Embryonic facial prominence (tissue), 1 donor: Measurements from ENCODE around the gene BOK.
"Not testable (repeated sequence)": the region's sequence is repeated elsewhere in the genome, so short reads cannot be mapped to it uniquely, and the experiment has no call there.

ENCODE experiments used
- DNase-seq: peaks from one replicate; pipeline ENCODE4 v3.0.0-alpha.2; 2016; ENCODE audit errors: extremely low spot score

BOK gene

GRCh38 chr2:241555711-241556110 is 2.8 kb upstream of the BOK start:
- DNase-seq = no peak

- DNase-seq = no peak
These were observed 1.8 kb upstream of the BOK start for GRCh38 chr2:241556746-241557145.

- DNase-seq = no peak
These were observed 997 bp downstream of the BOK start for GRCh38 chr2:241559323-241560161.

- DNase-seq = no peak
These were observed 1.8 kb downstream of the BOK start for GRCh38 chr2:241560162-241560882.

GRCh38 chr2:241560883-241561474 is 2.4 kb downstream of the BOK start:
- no peak for DNase-seq

- DNase-seq = no peak
These were observed 3.3 kb downstream of the BOK start for GRCh38 chr2:241561832-241562231.

- no peak for DNase-seq
These were observed 3.8 kb downstream of the BOK start for GRCh38 chr2:241562269-241562891.

GRCh38 chr2:241563031-241563507 is 4.5 kb downstream of the BOK start:
- DNase-seq = no peak

GRCh38 chr2:241563571-241563980 is 5.0 kb downstream of the BOK start:
- no peak for DNase-seq

GRCh38 chr2:241563981-241564595 is 5.5 kb downstream of the BOK start:
- no peak for DNase-seq

GRCh38 chr2:241564596-241565410 is 6.3 kb downstream of the BOK start:
- DNase-seq = no peak

- DNase-seq = no peak
These were observed 6.9 kb downstream of the BOK start for GRCh38 chr2:241565411-241565810.

- not testable (repeated sequence) for DNase-seq
These were observed 7.5 kb downstream of the BOK start for GRCh38 chr2:241566021-241566420.

- no peak for DNase-seq
These were observed 7.9 kb downstream of the BOK start for GRCh38 chr2:241566468-241566867.

- not testable (repeated sequence) for DNase-seq
These were observed 8.7 kb downstream of the BOK start for GRCh38 chr2:241567266-241567665.

GRCh38 chr2:241567776-241568175 is 9.2 kb downstream of the BOK start:
- DNase-seq = no peak

GRCh38 chr2:241568726-241569125 is 10.2 kb downstream of the BOK start:
- DNase-seq = no peak

- no peak for DNase-seq
These were observed 11.3 kb downstream of the BOK start for GRCh38 chr2:241569831-241570281.

GRCh38 chr2:241570961-241571581 is 12.5 kb downstream of the BOK start:
- no peak for DNase-seq
